ENCODE results near the gene RNF222.
"Not testable (repeated sequence)": the region's sequence is repeated elsewhere in the genome, so short reads cannot be mapped to it uniquely, and the experiment has no call there.

Gene RNF222

GRCh38 chr17:8410883-8411238 is 13.2 kb upstream of the RNF222 start:
- no peak for FAIRE-seq

GRCh38 chr17:8409966-8410882 is 12.6 kb upstream of the RNF222 start:
- FAIRE-seq = peak; percentile 92

GRCh38 chr17:8408371-8408770 is 10.7 kb upstream of the RNF222 start:
- no peak for FAIRE-seq

GRCh38 chr17:8406174-8406573 is 8.5 kb upstream of the RNF222 start:
- no peak for FAIRE-seq

- FAIRE-seq = no peak
These were observed 7.9 kb upstream of the RNF222 start for GRCh38 chr17:8405499-8406016.

- FAIRE-seq = no peak
These were observed 5.4 kb upstream of the RNF222 start for GRCh38 chr17:8402921-8403536.

GRCh38 chr17:8401107-8401506 is 3.5 kb upstream of the RNF222 start:
- no peak for FAIRE-seq

- no peak for FAIRE-seq
These were observed 1.4 kb upstream of the RNF222 start for GRCh38 chr17:8398980-8399379.

GRCh38 chr17:8394497-8394896 is 3.1 kb downstream of the RNF222 start:
- not testable (repeated sequence) for FAIRE-seq

GRCh38 chr17:8393470-8394231 is 4.0 kb downstream of the RNF222 start:
- no peak for FAIRE-seq

- no peak for FAIRE-seq
These were observed 4.8 kb downstream of the RNF222 start for GRCh38 chr17:8392674-8393469.

- no peak for FAIRE-seq
These were observed 5.4 kb downstream of the RNF222 start for GRCh38 chr17:8392274-8392673.

- FAIRE-seq = no peak
These were observed 5.9 kb downstream of the RNF222 start for GRCh38 chr17:8391711-8392110.

GRCh38 chr17:8387914-8388651 is 9.5 kb downstream of the RNF222 start:
- no peak for FAIRE-seq

GRCh38 chr17:8386841-8387240 is 10.8 kb downstream of the RNF222 start:
- no peak for FAIRE-seq

GRCh38 chr17:8384801-8385378 is 12.7 kb downstream of the RNF222 start:
- no peak for FAIRE-seq

- peak; percentile 78 for FAIRE-seq
These were observed 14.3 kb downstream of the RNF222 start, which contains the start of gene RPL26 for GRCh38 chr17:8383143-8383822. Gene RPL26 (minus strand): TSS chr17:8383193. CDS start chr17:8382310, 883 bp downstream.

GRCh38 chr17:8382880-8383142 is 14.8 kb downstream of the RNF222 start:
- no peak for FAIRE-seq

- no peak for FAIRE-seq
These were observed 15.4 kb downstream of the RNF222 start for GRCh38 chr17:8382052-8382879.

GRCh38 chr17:8380049-8380448 is 17.6 kb downstream of the RNF222 start:
- no peak for FAIRE-seq

All from TTC549 (cell line).